Measurements from ENCODE around the gene CNOT6L.
"Not testable (repeated sequence)": the region's sequence is repeated elsewhere in the genome, so short reads cannot be mapped to it uniquely, and the experiment has no call there.

Gene CNOT6L

GRCh38 chr4:77782102-77782835 is 36.9 kb downstream of the CNOT6L start:
- DNase-seq (ENCODE audit: low spot score), result no peak

GRCh38 chr4:77780762-77781161 is 38.4 kb downstream of the CNOT6L start:
- DNase-seq (ENCODE audit: low spot score), result not testable (repeated sequence)

GRCh38 chr4:77777135-77777807 is 41.9 kb downstream of the CNOT6L start:
- DNase-seq (ENCODE audit: low spot score), result no peak

- no peak for DNase-seq (ENCODE audit: low spot score)
Observed at GRCh38 chr4:77776182-77777134, 42.7 kb downstream of the CNOT6L start.

- DNase-seq (ENCODE audit: low spot score), result no peak
Observed at GRCh38 chr4:77773101-77773500, 46.1 kb downstream of the CNOT6L start.

- no peak for DNase-seq (ENCODE audit: low spot score)
Observed at GRCh38 chr4:77771566-77771965, 47.6 kb downstream of the CNOT6L start.

- no peak for DNase-seq (ENCODE audit: low spot score)
Observed at GRCh38 chr4:77765720-77766119, 53.4 kb downstream of the CNOT6L start.

GRCh38 chr4:77762531-77762930 is 56.6 kb downstream of the CNOT6L start:
- DNase-seq (ENCODE audit: low spot score), result no peak

- no peak for DNase-seq (ENCODE audit: low spot score)
Observed at GRCh38 chr4:77761595-77761994, 57.6 kb downstream of the CNOT6L start.

GRCh38 chr4:77758804-77759203 is 60.4 kb downstream of the CNOT6L start:
- DNase-seq (ENCODE audit: low spot score), result no peak

- no peak for DNase-seq (ENCODE audit: low spot score)
Observed at GRCh38 chr4:77751764-77752163, 67.4 kb downstream of the CNOT6L start.

- DNase-seq (ENCODE audit: low spot score), result no peak
Observed at GRCh38 chr4:77745792-77746191, 73.4 kb downstream of the CNOT6L start.

GRCh38 chr4:77742054-77742453 is 77.1 kb downstream of the CNOT6L start:
- no peak for DNase-seq (ENCODE audit: low spot score)

- DNase-seq (ENCODE audit: low spot score), result no peak
Observed at GRCh38 chr4:77740480-77740879, 78.7 kb downstream of the CNOT6L start.

GRCh38 chr4:77734928-77735327 is 84.2 kb downstream of the CNOT6L start:
- DNase-seq (ENCODE audit: low spot score), result no peak

- no peak for DNase-seq (ENCODE audit: low spot score)
Observed at GRCh38 chr4:77731656-77732055, 87.5 kb downstream of the CNOT6L start.

- DNase-seq (ENCODE audit: low spot score), result no peak
Observed at GRCh38 chr4:77728420-77728819, 90.7 kb downstream of the CNOT6L start.

- DNase-seq (ENCODE audit: low spot score), result no peak
Observed at GRCh38 chr4:77721073-77721472, 98.1 kb downstream of the CNOT6L start.

GRCh38 chr4:77718500-77718899 is 100.7 kb downstream of the CNOT6L start:
- not testable (repeated sequence) for DNase-seq (ENCODE audit: low spot score)

GRCh38 chr4:77715414-77716290 is 103.5 kb downstream of the CNOT6L start:
- no peak for DNase-seq (ENCODE audit: low spot score)

GRCh38 chr4:77714514-77714913 is 104.7 kb downstream of the CNOT6L start:
- DNase-seq (ENCODE audit: low spot score), result no peak
